Astrocyte (in vitro differentiated cells and primary cell): ENCODE data around the gene SVIL.

ENCODE experiments used
- CTCF ChIP-seq: IDR thresholded peaks from 2 replicates; pipeline ENCODE4 v1.5.1; 2011; ENCODE audit warnings: low read depth, mild to moderate bottlenecking, inconsistent platforms, low read length, moderate library complexity; ENCODE audit not compliant: insufficient read depth
- EZH2 ChIP-seq: IDR thresholded peaks from 2 replicates; pipeline ENCODE4 v1.6.1; 2012; ENCODE audit warnings: mild to moderate bottlenecking, low read length, inconsistent platforms; ENCODE audit not compliant: insufficient read depth

GRCh38 chr10:29479081-29479925, 155.5 kb downstream of the SVIL start:
- TF ChIP-seq CTCF (no peak), EZH2 (no peak)
